Panc1 (cell line): ENCODE data around the gene GPLD1. TPM values are rescaled to one million over a fixed set of nuclear protein-coding genes. Genes with fewer than 3 reads are reported as not detected.

Experiments used
- ATAC-seq: fragments of 200-7000 bp; cut with Tn5 transposase; 2 replicates; pipeline ENCODE4 v1.9.1; 2020; ENCODE audit warnings: mild to moderate bottlenecking, moderate library complexity
- BruUV-seq: library from RNA; stranded (reverse); fragments of 400-500 nt; replicated peaks from 2 replicates; lab custom pipeline; 2021; lab: Mats Ljungman, UMichigan
- CTCF ChIA-PET: fragments of 300-600 bp; sonication (Branson Sonifier 250); formaldehyde crosslinking; loops from one replicate; lab custom pipeline; 2022; ENCODE audit warnings: antibody characterized with exemption; lab: Charles Lee
- POLR2A ChIA-PET: fragments of 300-600 bp; sonication (Branson Sonifier 250); formaldehyde crosslinking; loops from one replicate; lab custom pipeline; 2022; ENCODE audit warnings: antibody characterized with exemption; lab: Charles Lee
- DNase-seq: peaks from one replicate; pipeline ENCODE4 v3.0.0-alpha.2; 2010; ENCODE audit warnings: low read depth, low spot score
- H3K27ac ChIP-seq: 2 replicates; pipeline ENCODE4 v1.5.1; 2011; ENCODE audit warnings: mild to moderate bottlenecking, low read length, inconsistent platforms
- H3K27me3 ChIP-seq: fragments of 200-500 bp; sonication (Bioruptor generic); 2 replicates; pipeline ENCODE4 v1.6.0; 2014; ENCODE audit warnings: low read length, inconsistent platforms; ENCODE audit not compliant: control insufficient read depth, insufficient read depth
- H3K36me3 ChIP-seq: fragments of 200-500 bp; sonication (Bioruptor generic); 2 replicates; pipeline ENCODE4 v1.5.1; 2014; ENCODE audit warnings: inconsistent platforms, mild to moderate bottlenecking, low read length, moderate library complexity; ENCODE audit not compliant: control insufficient read depth, insufficient read depth
- H3K4me1 ChIP-seq: 2 replicates; pipeline ENCODE4 v1.5.1; 2011; ENCODE audit warnings: inconsistent platforms, mild to moderate bottlenecking, low read length, moderate library complexity; ENCODE audit not compliant: control insufficient read depth, insufficient read depth
- H3K4me3 ChIP-seq, 2 experiments: 2 replicates each; pipeline ENCODE4 v1.5.1; 2011 to 2012; ENCODE audit warnings: low read depth in 2 of 2, low read length in 2 of 2, mild to moderate bottlenecking in 2 of 2, inconsistent platforms in 1 of 2, moderate library complexity in 1 of 2
- H3K9me3 ChIP-seq: fragments of 200-500 bp; sonication (Bioruptor generic); 2 replicates; pipeline ENCODE4 v1.5.1; 2014; ENCODE audit warnings: low read depth, mild to moderate bottlenecking, inconsistent platforms, low read length, moderate library complexity; ENCODE audit not compliant: control insufficient read depth, insufficient read depth
- CTCF ChIP-seq: fragments of 450-650 bp; IDR thresholded peaks from 2 replicates; pipeline ENCODE4 v1.5.1; 2017; ENCODE audit warnings: mild to moderate bottlenecking
- POLR2AphosphoS5 ChIP-seq: IDR thresholded peaks from 2 replicates; pipeline ENCODE4 v1.6.1; 2012; ENCODE audit warnings: mild to moderate bottlenecking, low read depth, low read length, moderate library complexity
- REST ChIP-seq, 2 experiments: IDR thresholded peaks; 2 replicates each; pipeline ENCODE4 v1.6.1; 2011 to 2012; ENCODE audit warnings: low read depth in 2 of 2, control low read depth in 1 of 2, low read length in 1 of 2, mild to moderate bottlenecking in 1 of 2, moderate library complexity in 1 of 2; ENCODE audit not compliant: insufficient read depth in 1 of 2
- SIN3A ChIP-seq: IDR thresholded peaks from 2 replicates; pipeline ENCODE4 v1.6.1; 2012; ENCODE audit warnings: low read depth, mild to moderate bottlenecking, low read length, moderate library complexity, borderline replicate concordance; ENCODE audit not compliant: insufficient read depth
- TCF7L2 ChIP-seq: IDR thresholded peaks from 2 replicates; pipeline ENCODE4 v1.6.1; 2011; ENCODE audit warnings: mild to moderate bottlenecking, low read depth, low read length, inconsistent platforms
- in situ Hi-C: cut with HindIII; loops from 2 replicates; pipeline ENCODE4 v1.10.0; 2016; ENCODE audit warnings: low sequenced_read_pairs, low pct_unique_long_range_greater_than_20kb
- intact Hi-C: fragments of 100-400 bp; cut with micrococcal nuclease; formaldehyde crosslinking; loops from one replicate; pipeline ENCODE4 v1.10.0; 2022; ENCODE audit not compliant: unreplicated experiment
- total RNA-seq: library from RNA; stranded (reverse); gene quantifications from one replicate; pipeline ENCODE4 v1.2.1, GENCODE V29; 2021; ENCODE audit not compliant: unreplicated experiment

Gene GPLD1
- total RNA-seq, 1 experiment from 2014 or later = 0.98 TPM

DNA sequence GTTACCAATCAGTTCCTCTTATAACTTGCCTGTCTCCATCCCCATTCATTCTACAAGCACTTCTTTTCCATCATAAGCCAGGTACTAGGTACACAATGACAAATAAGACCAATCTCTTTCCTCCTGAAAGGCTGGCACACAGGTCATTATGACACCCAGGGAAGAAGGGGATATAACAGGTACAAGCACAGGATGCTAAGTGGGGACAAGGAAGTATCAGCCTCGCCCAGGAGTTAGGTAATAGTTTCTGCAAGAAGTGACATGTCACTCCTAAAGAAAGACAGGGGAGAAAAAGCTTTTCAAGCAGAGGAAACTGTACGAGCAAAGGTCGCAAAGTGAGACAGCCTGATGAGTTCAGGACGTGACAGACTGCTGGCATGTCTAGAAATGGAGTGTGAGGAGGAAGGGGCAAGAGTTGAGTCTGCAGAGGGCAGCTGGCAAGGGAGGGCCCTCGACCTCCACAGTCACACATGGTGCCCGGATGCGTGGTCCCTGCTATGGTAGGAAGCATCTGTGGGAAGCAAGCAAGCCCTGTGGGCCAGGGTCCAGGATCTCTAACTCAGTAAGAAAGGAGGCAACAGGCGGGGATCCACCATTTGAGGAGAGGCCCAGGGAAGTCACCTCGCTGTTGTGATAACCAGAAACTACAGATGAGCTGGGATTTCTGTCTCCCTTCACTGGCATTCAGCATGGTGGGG is 40.4 kb downstream of the GPLD1 start:
- CTCF ChIA-PET = no interaction called here
- Histone ChIP-seq H3K4me1 (no peaks in the 10 kb centered on the region), H3K9me3 (no peaks in the 10 kb centered on the region), H3K4me3 (no peak overlapping the region), H3K36me3 (no peaks in the 10 kb centered on the region), H3K27me3 (no peaks in the 10 kb centered on the region), H3K27ac (no peak overlapping the region)
- intact Hi-C loops = no loop called here
- in situ Hi-C loops = no loop called here
- TF ChIP-seq SIN3A = no peak
- TF ChIP-seq REST (IDR thresholded peaks at IDR 0.05; ENCODE audit: insufficient read depth in 1 of 2, low read depth in 2 of 2, low read length in 1 of 2) = no peak
- no peak for TF ChIP-seq POLR2AphosphoS5
- TF ChIP-seq TCF7L2 = no peak
- TF ChIP-seq CTCF = no peak
- no TSS peak for BruUV-seq
- DNase-seq (no peak), ATAC-seq (no peak)
- POLR2A ChIA-PET = no interaction called here

DNA sequence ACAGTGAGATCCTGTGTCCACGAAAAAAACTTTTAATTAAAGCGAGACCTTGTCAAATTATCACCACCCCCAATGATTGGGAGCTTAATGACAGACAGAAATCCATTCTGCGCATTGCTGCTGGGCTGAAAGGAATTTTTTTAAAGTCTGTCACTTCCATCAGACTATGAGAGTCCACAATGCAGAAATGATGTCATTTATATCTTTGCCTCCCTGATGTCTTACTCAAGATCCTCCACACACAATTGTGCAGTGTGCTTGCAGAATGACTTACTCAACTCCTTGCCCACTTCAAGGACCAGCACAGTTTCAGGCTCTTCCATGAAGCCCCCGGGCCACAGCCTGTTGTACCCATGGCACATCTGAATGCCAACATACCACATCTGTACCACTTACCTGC is 41.0 kb downstream of the GPLD1 start:
- DNase-seq = no peak
- ATAC-seq = no peak
- POLR2A ChIA-PET = no interaction called here
- TF ChIP-seq POLR2AphosphoS5 (no peak), CTCF (no peak), TCF7L2 (no peak), SIN3A (no peak), REST (IDR thresholded peaks at IDR 0.05; ENCODE audit: insufficient read depth in 1 of 2, low read depth in 2 of 2, low read length in 1 of 2) (no peak)
- Histone ChIP-seq H3K4me1 (no peaks in the 10 kb centered on the region), H3K36me3 (no peaks in the 10 kb centered on the region), H3K27me3 (no peaks in the 10 kb centered on the region), H3K27ac (no peak overlapping the region), H3K9me3 (no peaks in the 10 kb centered on the region), H3K4me3 (no peak overlapping the region)
- CTCF ChIA-PET = no interaction called here
- in situ Hi-C loops (no loop called here), intact Hi-C loops (no loop called here)
- no TSS peak for BruUV-seq
